Measurements from ENCODE around the gene PSPH. TPM values are rescaled to one million over a fixed set of nuclear protein-coding genes. Genes with fewer than 3 reads are reported as not detected.
A peak's percentile ranks its signal among the peaks of the same experiment; 100 is the strongest.

The PSPH gene
- total and polyA plus RNA-seq, 12 donors, result 2.8 to 68.7 (median 23.0) TPM

DNA sequence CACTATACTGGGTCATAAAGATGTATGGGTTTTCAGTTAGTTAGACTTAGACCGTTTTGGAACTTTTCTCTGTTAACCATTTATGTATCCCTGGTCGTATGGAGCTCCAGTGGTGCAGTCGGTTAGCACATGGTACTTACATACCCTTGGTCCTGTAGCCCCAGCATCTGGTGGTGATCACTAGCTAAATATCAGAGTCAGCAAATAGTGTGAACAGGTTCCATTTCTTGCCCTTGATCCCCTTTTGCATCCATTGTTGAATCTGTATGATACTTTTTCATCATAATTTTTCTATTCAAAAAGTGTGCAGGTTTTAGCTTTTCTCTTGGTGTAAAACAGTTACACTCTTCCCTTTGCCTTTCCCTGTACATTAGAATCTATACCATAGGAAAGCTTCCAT is 71.0 kb downstream of the PSPH start:
- no peak overlapping the region for H3K4me3 ChIP-seq
- H3K27ac ChIP-seq, result no peak overlapping the region
- peaks cover 0 to 70% of the 10 kb centered on the region in 2 donors for H3K36me3 ChIP-seq (replicated peaks in 1 of 2)
- H3K27me3 ChIP-seq, result no peaks in the 10 kb centered on the region
- WGBS, 4 donors, result 82 to 84% (median 83%) methylated on average over 3 of the region's 3 CpGs
- no peak for DNase-seq
- TF ChIP-seq POLR2A (IDR thresholded peaks at IDR 0.05) (no peak), CTCF (IDR thresholded peaks at IDR 0.05) (no peak)
- no peaks in the 10 kb centered on the region for H3K4me1 ChIP-seq (replicated peaks in 1 of 2)
- intact Hi-C loops (cut with DNase I), result no loop called here
- no peaks in the 10 kb centered on the region for H3K9me3 ChIP-seq (replicated peaks in 1 of 3)

- Histone ChIP-seq H3K9me3 (replicated peaks in 1 of 3) (no peaks in the 10 kb centered on the region), H3K4me1 (replicated peaks in 1 of 2) (no peaks in the 10 kb centered on the region), H3K4me3 (no peak overlapping the region), H3K27ac (no peak overlapping the region), H3K36me3 (replicated peaks in 1 of 2) (peaks cover 0 to 46% of the 10 kb centered on the region in 2 donors), H3K27me3 (no peaks in the 10 kb centered on the region)
- no peak for TF ChIP-seq POLR2A (IDR thresholded peaks at IDR 0.05)
- TF ChIP-seq CTCF (IDR thresholded peaks at IDR 0.05), result no peak
- WGBS, 4 donors, result 67 to 71% (median 69%) methylated on average over 4 of the region's 4 CpGs
- peak in 4 of 7 donors; percentile 18 to 61 (median 39) for DNase-seq
- intact Hi-C loops (cut with DNase I), result no loop called here
Observed at GRCh38 chr7:55977831-55978230, 73.4 kb downstream of the PSPH start.

GRCh38 chr7:55975988-55976633 is 75.1 kb downstream of the PSPH start:
- H3K27me3 ChIP-seq, result no peaks in the 10 kb centered on the region
- 75 to 82% (median 80%) methylated on average over 7 of the region's 7 CpGs for WGBS, 4 donors
- peaks cover 0 to 29% of the 10 kb centered on the region in 2 donors for H3K36me3 ChIP-seq (replicated peaks in 1 of 2)
- DNase-seq, result no peak
- no peaks in the 10 kb centered on the region for H3K9me3 ChIP-seq (replicated peaks in 1 of 3)
- intact Hi-C loops (cut with DNase I), result no loop called here
- TF ChIP-seq POLR2A (IDR thresholded peaks at IDR 0.05) (no peak), CTCF (IDR thresholded peaks at IDR 0.05) (no peak)
- peaks cover 3 to 4% of the 10 kb centered on the region in 2 donors for H3K4me1 ChIP-seq (replicated peaks in 1 of 2)
- H3K4me3 ChIP-seq, result no peak overlapping the region
- H3K27ac ChIP-seq, result no peak overlapping the region

DNA sequence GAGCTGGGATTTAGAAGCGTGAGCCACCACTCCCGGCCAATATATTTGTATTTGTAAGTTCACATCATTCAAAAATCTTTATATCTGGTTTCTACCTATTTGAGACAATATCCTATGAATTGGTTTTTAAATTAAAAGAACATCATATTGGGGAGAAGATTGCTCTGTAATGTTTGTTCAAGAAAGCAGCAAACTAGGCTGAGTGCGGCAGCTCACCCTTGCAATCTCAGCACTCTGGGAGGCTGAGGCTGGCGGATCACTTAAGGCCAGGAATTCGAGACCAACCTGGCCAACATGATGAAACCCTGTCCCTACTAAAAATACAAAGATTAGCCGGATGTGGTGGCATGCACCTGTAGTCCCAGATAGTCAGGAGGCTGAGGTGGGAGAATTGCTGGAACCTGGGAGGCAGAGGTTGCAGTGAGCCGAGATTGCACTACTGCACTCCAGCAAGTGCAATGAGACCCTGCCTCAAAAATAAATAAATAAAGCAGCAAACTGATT is 77.4 kb downstream of the PSPH start:
- H3K27ac ChIP-seq, result no peak overlapping the region
- H3K4me3 ChIP-seq, result no peak overlapping the region
- intact Hi-C loops (cut with DNase I), result no loop called here
- H3K36me3 ChIP-seq (replicated peaks in 1 of 2), result peaks cover 0 to 6% of the 10 kb centered on the region in 2 donors
- TF ChIP-seq CTCF (IDR thresholded peaks at IDR 0.05) (no peak), POLR2A (IDR thresholded peaks at IDR 0.05) (no peak)
- DNase-seq, result no peak
- WGBS, 4 donors, result 95 to 99% (median 96%) methylated on average over 7 of the region's 7 CpGs
- H3K4me1 ChIP-seq (replicated peaks in 1 of 2), result peaks cover 10% of the 10 kb centered on the region in 2 donors
- H3K27me3 ChIP-seq, result no peaks in the 10 kb centered on the region
- no peaks in the 10 kb centered on the region for H3K9me3 ChIP-seq (replicated peaks in 1 of 3)

All from adrenal gland (tissue), 12 donors.